Measurements from ENCODE around the gene MYRF.

MYRF gene

DNA sequence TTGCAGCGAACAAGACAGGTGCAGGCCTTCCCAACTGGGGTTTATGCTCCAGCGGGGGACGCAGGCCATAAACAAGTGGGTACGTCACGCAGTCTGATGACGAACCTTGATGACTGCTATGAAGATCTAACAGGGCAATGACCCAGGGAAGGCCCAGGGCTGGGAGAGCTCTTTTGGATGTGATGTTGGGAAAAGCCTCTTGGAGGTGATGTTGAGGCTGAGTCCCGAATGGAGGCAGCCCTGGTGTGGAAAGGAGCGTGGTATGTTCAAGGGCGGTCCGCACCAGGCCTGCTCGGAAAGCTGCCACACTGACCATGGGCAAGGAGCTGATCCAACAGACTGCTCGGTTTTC is 81.5 kb downstream of the MYRF start:
- intact Hi-C loops (cut with micrococcal nuclease) = loop anchor here (2.0 kb wide), 1 partner anchor 17 kb away; the partner anchor contains the start of gene FADS1
- H3K27ac Mint-ChIP-seq = peak overlapping the region; percentile 94
- H3K4me1 Mint-ChIP-seq (ENCODE audit: low read depth) = peaks cover 70% of the 10 kb centered on the region
- peaks cover 82% of the 10 kb centered on the region for H3K36me3 Mint-ChIP-seq (ENCODE audit: low read depth)
- H3K27me3 Mint-ChIP-seq = no peaks in the 10 kb centered on the region
- H3K9me3 Mint-ChIP-seq = no peaks in the 10 kb centered on the region
- H3K4me3 Mint-ChIP-seq = peak overlapping the region; percentile 67

- Mint-ChIP-seq H3K36me3 (ENCODE audit: low read depth) (peaks cover 83% of the 10 kb centered on the region), H3K4me3 (peak overlapping the region; percentile 67), H3K9me3 (no peaks in the 10 kb centered on the region), H3K27ac (peak overlapping the region; percentile 94), H3K27me3 (no peaks in the 10 kb centered on the region), H3K4me1 (ENCODE audit: low read depth) (peaks cover 66% of the 10 kb centered on the region)
- intact Hi-C loops (cut with micrococcal nuclease) = loop anchor here (2.0 kb wide), 1 partner anchor 18 kb away; the partner anchor contains the start of gene FADS1
Measured at GRCh38 chr11:61834278-61835048, 82.0 kb downstream of the MYRF start.

- Mint-ChIP-seq H3K9me3 (no peaks in the 10 kb centered on the region), H3K4me1 (ENCODE audit: low read depth) (peaks cover 51% of the 10 kb centered on the region), H3K4me3 (no peak overlapping the region), H3K36me3 (ENCODE audit: low read depth) (peaks cover 87% of the 10 kb centered on the region), H3K27ac (peak overlapping the region; percentile 94), H3K27me3 (no peaks in the 10 kb centered on the region)
- intact Hi-C loops (cut with micrococcal nuclease) = no loop called here
Measured at GRCh38 chr11:61836193-61836592, 83.8 kb downstream of the MYRF start.

- peaks cover 87% of the 10 kb centered on the region for H3K36me3 Mint-ChIP-seq (ENCODE audit: low read depth)
- no peaks in the 10 kb centered on the region for H3K27me3 Mint-ChIP-seq
- H3K27ac Mint-ChIP-seq = peak overlapping the region; percentile 10
- H3K4me1 Mint-ChIP-seq (ENCODE audit: low read depth) = peaks cover 38% of the 10 kb centered on the region
- no peaks in the 10 kb centered on the region for H3K9me3 Mint-ChIP-seq
- intact Hi-C loops (cut with micrococcal nuclease) = no loop called here
- H3K4me3 Mint-ChIP-seq = no peak overlapping the region
Measured at GRCh38 chr11:61837411-61838005, 85.1 kb downstream of the MYRF start.
